Upper lobe of left lung (tissue), 4 donors: ENCODE measurements around the gene RAB20.

Experiments used
- POLR2A ChIP-seq, 4 donors: fragments of 450-650 bp; IDR thresholded peaks; one replicate each; pipeline ENCODE4 v1.5.1; 2016 to 2017; ENCODE audit warnings: antibody characterized with exemption in 4 of 4, mild to moderate bottlenecking in 2 of 4
- POLR2AphosphoS5 ChIP-seq, 2 donors: sonication (generic); formaldehyde crosslinking; IDR thresholded peaks; one replicate each; pipeline ENCODE4 v1.5.1; 2017; ENCODE audit warnings: antibody characterized with exemption in 2 of 2
- TF ChIP-seq, protein P1 (sequence below), 6 experiments: fragments of 450-650 bp in 4 of 6; fragments of 200-600 bp in 2 of 6; sonication (generic) in 2 of 6; IDR thresholded peaks; one replicate each; pipeline ENCODE4 v1.5.1; 2016 to 2019; ENCODE audit warnings: antibody characterized with exemption in 6 of 6

DNA sequence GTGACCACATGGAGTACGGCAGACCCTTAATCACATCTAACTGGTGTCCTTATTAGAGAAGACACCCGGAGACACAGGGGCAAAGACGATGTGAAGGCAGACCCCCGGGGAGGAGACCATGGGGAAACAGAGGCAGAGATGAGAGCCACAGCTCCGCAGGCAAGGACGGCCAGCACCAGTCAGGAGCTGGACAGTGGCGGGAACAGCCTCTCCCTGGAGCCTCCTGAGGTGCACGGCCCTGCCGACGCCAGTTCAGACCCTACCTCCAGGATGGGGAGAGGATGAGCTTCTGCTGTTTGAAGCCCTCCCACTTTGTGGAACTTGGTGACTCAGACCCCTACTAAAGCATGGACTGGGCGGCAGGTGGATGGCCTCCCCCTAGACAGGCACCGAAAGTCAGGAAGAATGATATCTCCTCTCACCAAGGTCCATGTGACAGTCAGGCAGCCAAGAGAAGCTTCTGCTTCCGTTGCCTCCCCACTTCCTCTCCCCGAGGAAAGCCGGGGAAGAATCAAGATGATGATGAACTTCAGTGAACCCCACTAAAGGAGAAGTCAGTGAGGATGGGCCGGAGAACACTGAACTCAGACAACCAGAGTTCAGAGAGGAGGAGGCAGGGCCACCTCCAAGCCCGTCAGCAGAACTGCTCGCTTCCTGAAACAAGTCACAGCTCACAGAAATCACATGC lies 25.4 kb downstream of the RAB20 start:
- TF ChIP-seq POLR2AphosphoS5 (IDR thresholded peaks at IDR 0.05) = peak in 1 of 2 donors; percentile 64
- peak in 1 of 4 donors; percentile 55 for TF ChIP-seq POLR2A (IDR thresholded peaks at IDR 0.05)
- TF ChIP-seq, protein P1, sequence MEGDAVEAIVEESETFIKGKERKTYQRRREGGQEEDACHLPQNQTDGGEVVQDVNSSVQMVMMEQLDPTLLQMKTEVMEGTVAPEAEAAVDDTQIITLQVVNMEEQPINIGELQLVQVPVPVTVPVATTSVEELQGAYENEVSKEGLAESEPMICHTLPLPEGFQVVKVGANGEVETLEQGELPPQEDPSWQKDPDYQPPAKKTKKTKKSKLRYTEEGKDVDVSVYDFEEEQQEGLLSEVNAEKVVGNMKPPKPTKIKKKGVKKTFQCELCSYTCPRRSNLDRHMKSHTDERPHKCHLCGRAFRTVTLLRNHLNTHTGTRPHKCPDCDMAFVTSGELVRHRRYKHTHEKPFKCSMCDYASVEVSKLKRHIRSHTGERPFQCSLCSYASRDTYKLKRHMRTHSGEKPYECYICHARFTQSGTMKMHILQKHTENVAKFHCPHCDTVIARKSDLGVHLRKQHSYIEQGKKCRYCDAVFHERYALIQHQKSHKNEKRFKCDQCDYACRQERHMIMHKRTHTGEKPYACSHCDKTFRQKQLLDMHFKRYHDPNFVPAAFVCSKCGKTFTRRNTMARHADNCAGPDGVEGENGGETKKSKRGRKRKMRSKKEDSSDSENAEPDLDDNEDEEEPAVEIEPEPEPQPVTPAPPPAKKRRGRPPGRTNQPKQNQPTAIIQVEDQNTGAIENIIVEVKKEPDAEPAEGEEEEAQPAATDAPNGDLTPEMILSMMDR (IDR thresholded peaks at IDR 0.05) = no peak
